Tibial nerve (tissue), 4 donors: ENCODE measurements around the gene CAMK2D. TPM values are rescaled to one million over a fixed set of nuclear protein-coding genes. Genes with fewer than 3 reads are reported as not detected.

ENCODE experiments used
- DNase-seq, 2 donors: peaks; one replicate each; pipeline ENCODE4 v3.0.0-alpha.2; 2019; ENCODE audit warnings: low spot score in 2 of 2
- H3K27ac ChIP-seq, 4 donors: fragments of 200-600 bp; sonication (generic) in 3 of 4; one replicate each; pipeline ENCODE4 v1.5.1; 2017 to 2019; ENCODE audit warnings: mild to moderate bottlenecking in 1 of 4
- H3K27me3 ChIP-seq, 2 donors: fragments of 200-600 bp; sonication (generic) in 1 of 2; one replicate each; pipeline versions ENCODE4 v1.5.1 to v1.6.0; 2017 to 2019
- H3K36me3 ChIP-seq, 3 donors: fragments of 200-600 bp; sonication (generic); one replicate each; pipeline ENCODE4 v1.5.1; 2018 to 2019
- H3K4me1 ChIP-seq, 4 donors: fragments of 200-600 bp; sonication (generic) in 3 of 4; one replicate each; pipeline ENCODE4 v1.5.1; 2017 to 2019
- H3K4me3 ChIP-seq, 4 donors: fragments of 200-600 bp; sonication (generic) in 3 of 4; one replicate each; pipeline ENCODE4 v1.5.1; 2017 to 2019; ENCODE audit warnings: mild to moderate bottlenecking in 1 of 4, moderate library complexity in 1 of 4
- H3K9me3 ChIP-seq, 4 donors: fragments of 200-600 bp; sonication (generic) in 3 of 4; one replicate each; pipeline ENCODE4 v1.5.1; 2017 to 2019
- CTCF ChIP-seq, 5 experiments: fragments of 200-600 bp in 3 of 5; fragments of 450-650 bp in 2 of 5; sonication (generic) in 3 of 5; IDR thresholded peaks; one replicate each; pipeline ENCODE4 v1.5.1; 2016 to 2019; ENCODE audit warnings: antibody characterized with exemption in 5 of 5, mild to moderate bottlenecking in 3 of 5, moderate library complexity in 2 of 5
- EP300 ChIP-seq, 2 donors: sonication (generic); formaldehyde crosslinking; IDR thresholded peaks; one replicate each; pipeline ENCODE4 v1.6.1; 2017; ENCODE audit warnings: antibody characterized with exemption in 2 of 2, mild to moderate bottlenecking in 1 of 2
- POLR2A ChIP-seq, 2 donors: fragments of 450-650 bp; IDR thresholded peaks; one replicate each; pipeline ENCODE4 v1.6.1; 2017; ENCODE audit warnings: antibody characterized with exemption in 2 of 2, mild to moderate bottlenecking in 2 of 2, moderate library complexity in 2 of 2
- WGBS, 2 donors: methylation state at CpG; one replicate each; pipeline ENCODE4 v1.1.5; 2018; 5-methylcytosine and 5-hydroxymethylcytosine counted together
- total RNA-seq, 4 donors: library from RNA; depleted of rRNA; stranded (reverse); fragments of >200 nt; gene quantifications; one replicate each; pipeline ENCODE4 v1.1.0, GENCODE V29; 2016

The CAMK2D gene
- total RNA-seq, 4 donors from 2014 or later: 30.3 to 58.5 (median 34.6) TPM

- Histone ChIP-seq H3K36me3 (no peaks in the 10 kb centered on the region), H3K27me3 (no peaks in the 10 kb centered on the region), H3K4me1 (peaks cover 0 to 16% (median 0%) of the 10 kb centered on the region in 4 donors), H3K27ac (no peak overlapping the region), H3K9me3 (no peaks in the 10 kb centered on the region), H3K4me3 (no peak overlapping the region)
- WGBS, 2 donors: 63 to 74% methylated on average over 2 of the region's 2 CpGs
- no peak for DNase-seq
- no peak for TF ChIP-seq CTCF (IDR thresholded peaks at IDR 0.05)
- TF ChIP-seq EP300 (IDR thresholded peaks at IDR 0.05): no peak
- no peak for TF ChIP-seq POLR2A (IDR thresholded peaks at IDR 0.05)
Measured at GRCh38 chr4:113537203-113537602, 224.3 kb downstream of the CAMK2D start.

- H3K4me1 ChIP-seq: peaks cover 0 to 16% (median 0%) of the 10 kb centered on the region in 4 donors
- H3K36me3 ChIP-seq: peaks cover 0 to 12% (median 0%) of the 10 kb centered on the region in 3 donors
- 48 to 67% methylated on average over 1 of the region's 1 CpG for WGBS, 2 donors
- TF ChIP-seq EP300 (IDR thresholded peaks at IDR 0.05) (no peak), POLR2A (IDR thresholded peaks at IDR 0.05) (no peak), CTCF (IDR thresholded peaks at IDR 0.05) (no peak)
- no peaks in the 10 kb centered on the region for H3K27me3 ChIP-seq
- no peak overlapping the region for H3K27ac ChIP-seq
- H3K9me3 ChIP-seq: no peaks in the 10 kb centered on the region
- no peak overlapping the region for H3K4me3 ChIP-seq
- DNase-seq: no peak
Measured at GRCh38 chr4:113534711-113535110, 226.8 kb downstream of the CAMK2D start.

GRCh38 chr4:113531572-113531971 is 230.0 kb downstream of the CAMK2D start:
- TF ChIP-seq CTCF (IDR thresholded peaks at IDR 0.05) (no peak), POLR2A (IDR thresholded peaks at IDR 0.05) (no peak), EP300 (IDR thresholded peaks at IDR 0.05) (no peak)
- Histone ChIP-seq H3K4me3 (no peak overlapping the region), H3K4me1 (no peaks in the 10 kb centered on the region), H3K36me3 (peaks cover 0 to 12% (median 0%) of the 10 kb centered on the region in 3 donors), H3K9me3 (no peaks in the 10 kb centered on the region), H3K27me3 (no peaks in the 10 kb centered on the region), H3K27ac (no peak overlapping the region)
- no peak for DNase-seq
- WGBS, 2 donors: 94 to 95% methylated on average over 2 of the region's 2 CpGs

- Histone ChIP-seq H3K9me3 (no peaks in the 10 kb centered on the region), H3K4me1 (no peaks in the 10 kb centered on the region), H3K27me3 (no peaks in the 10 kb centered on the region), H3K4me3 (no peak overlapping the region), H3K27ac (no peak overlapping the region), H3K36me3 (peaks cover 0 to 21% (median 0%) of the 10 kb centered on the region in 3 donors)
- no peak for TF ChIP-seq CTCF (IDR thresholded peaks at IDR 0.05)
- TF ChIP-seq POLR2A (IDR thresholded peaks at IDR 0.05): no peak
- TF ChIP-seq EP300 (IDR thresholded peaks at IDR 0.05): no peak
- DNase-seq: no peak
- 48 to 60% methylated on average over 1 of the region's 1 CpG for WGBS, 2 donors
Measured at GRCh38 chr4:113528395-113528794, 233.1 kb downstream of the CAMK2D start.

GRCh38 chr4:113525521-113525920 is 236.0 kb downstream of the CAMK2D start:
- H3K9me3 ChIP-seq: no peaks in the 10 kb centered on the region
- H3K27me3 ChIP-seq: no peaks in the 10 kb centered on the region
- H3K4me1 ChIP-seq: no peaks in the 10 kb centered on the region
- TF ChIP-seq EP300 (IDR thresholded peaks at IDR 0.05): no peak
- no peak for TF ChIP-seq CTCF (IDR thresholded peaks at IDR 0.05)
- TF ChIP-seq POLR2A (IDR thresholded peaks at IDR 0.05): no peak
- no peak for DNase-seq
- H3K36me3 ChIP-seq: peaks cover 0 to 26% (median 0%) of the 10 kb centered on the region in 3 donors
- 91 to 96% methylated on average over 2 of the region's 2 CpGs for WGBS, 2 donors
- H3K27ac ChIP-seq: no peak overlapping the region
- no peak overlapping the region for H3K4me3 ChIP-seq
